K562 (cell line): Measurements from ENCODE around the gene C22orf39. TPM values are rescaled to one million over a fixed set of nuclear protein-coding genes. Genes with fewer than 3 reads are reported as not detected.

Experiments used
- BCL6 ChIP-seq: fragments of 250-450 bp; sonication (Bioruptor Pico); IDR thresholded peaks from 2 replicates; pipeline ENCODE4 v1.4.0; 2020
- DNMT1 ChIP-seq: fragments of 450-650 bp; IDR thresholded peaks from 2 replicates; pipeline ENCODE4 v1.6.1; 2016; ENCODE audit warnings: antibody characterized with exemption, mild to moderate bottlenecking
- GABPA ChIP-seq: fragments of 200-800 bp; sonication (Bioruptor generic); conservative IDR thresholded peaks from 2 replicates; pipeline ENCODE4 v1.6.1; 2016; ENCODE audit warnings: low read depth, missing genetic modification characterization, missing compliant biosample characterization
- HNRNPH1 ChIP-seq: fragments of 200-400 bp; formaldehyde crosslinking; optimal IDR thresholded peaks from 2 replicates; pipeline ENCODE3; 2017; ENCODE audit warnings: low read depth, mild to moderate bottlenecking, low read length, moderate library complexity
- HNRNPK ChIP-seq: fragments of 200-400 bp; formaldehyde crosslinking; IDR thresholded peaks from one replicate; pipeline ENCODE4 v1.6.1; 2018; ENCODE audit warnings: mild to moderate bottlenecking, low read depth, low read length; ENCODE audit not compliant: poor library complexity, severe bottlenecking
- MYNN ChIP-seq, 2 experiments: sonication (generic); formaldehyde crosslinking in 1 of 2; IDR thresholded peaks; 2 replicates each; pipeline versions ENCODE4 v1.5.0 to v1.6.1; 2016 to 2020; ENCODE audit warnings: antibody characterized with exemption in 1 of 2, missing genetic modification reagents in 1 of 2
- OTX1 ChIP-seq: fragments of 450-650 bp; formaldehyde crosslinking; IDR thresholded peaks from 2 replicates; pipeline ENCODE4 v1.4.0; 2022; ENCODE audit warnings: mild to moderate bottlenecking
- PBX2 ChIP-seq, 2 experiments: IDR thresholded peaks in 1 of 2; conservative IDR thresholded peaks in 1 of 2; 2 replicates each; pipeline ENCODE4 v1.6.1; 2016; ENCODE audit warnings: low read depth in 2 of 2, mild to moderate bottlenecking in 1 of 2, missing compliant biosample characterization in 1 of 2, missing genetic modification characterization in 1 of 2, moderate library complexity in 1 of 2
- PHTF2 ChIP-seq: fragments of 250-450 bp; sonication (Bioruptor Pico); IDR thresholded peaks from 2 replicates; pipeline ENCODE4 v1.5.0; 2021; ENCODE audit warnings: mild to moderate bottlenecking
- RBBP5 ChIP-seq: fragments of 200-600 bp; sonication (generic); IDR thresholded peaks from 2 replicates; pipeline ENCODE4 v1.6.1; 2012; ENCODE audit warnings: borderline replicate concordance, mild to moderate bottlenecking, low read length, control low read depth, inconsistent platforms; ENCODE audit not compliant: insufficient read depth, poor library complexity, severe bottlenecking
- WHSC1 ChIP-seq: IDR thresholded peaks from one replicate; pipeline ENCODE4 v1.6.1; 2012; ENCODE audit warnings: low read length, control low read depth, inconsistent platforms
- ZC3H4 ChIP-seq: sonication (generic); formaldehyde crosslinking; IDR thresholded peaks from 2 replicates; pipeline ENCODE4 v1.9.0; 2021; ENCODE audit warnings: missing genetic modification reagents, borderline replicate concordance
- ZFP30 ChIP-seq: fragments of 250-450 bp; sonication (Bioruptor Pico); IDR thresholded peaks from 2 replicates; pipeline ENCODE4 v1.8.0; 2022; ENCODE audit warnings: moderate library complexity, mild to moderate bottlenecking, inconsistent platforms, borderline replicate concordance
- ZHX1 ChIP-seq: fragments of 150-350 bp; conservative IDR thresholded peaks from 2 replicates; pipeline ENCODE4 v1.6.1; 2014; ENCODE audit warnings: low read length
- ZNF121 ChIP-seq: sonication (generic); formaldehyde crosslinking; conservative IDR thresholded peaks from 2 replicates; pipeline ENCODE4 v1.8.0; 2022; ENCODE audit warnings: missing genetic modification reagents
- ZNF24 ChIP-seq: fragments of 450-650 bp; IDR thresholded peaks from 2 replicates; pipeline ENCODE4 v1.6.1; 2016
- polyA plus RNA-seq, 8 experiments: library from polyadenylated mRNA; depleted of rRNA in 4 of 8; stranded (reverse) in 5 of 8; unstranded in 3 of 8; fragments of >200 nt; fragmentation: Nextera tagmentation in 2 of 8; fragmentation: Illumina TruSeq in 1 of 8; extraction: Ambion mirVana in 2 of 8; extraction: Trizol in 1 of 8; gene quantifications; 2 replicates each; pipeline versions ENCODE4 v1.2.1 to v1.2.3, GENCODE V29; 2011 to 2014; ENCODE audit warnings: inconsistent platforms in 1 of 8, missing spikeins in 1 of 8
- total RNA-seq, 7 experiments: library from RNA; depleted of rRNA in 6 of 7; stranded (reverse); fragments of >200 nt in 6 of 7; fragmentation: Illumina TruSeq in 2 of 7; extraction: Trizol in 2 of 7; gene quantifications; 2 replicates each; pipeline versions ENCODE4 v1.2.1 to v1.2.3, GENCODE V29; 2011 to 2021; ENCODE audit warnings: low replicate concordance in 1 of 7
- TF ChIP-seq, protein P1 (sequence below): fragments of 450-650 bp; formaldehyde crosslinking; IDR thresholded peaks from 2 replicates; pipeline ENCODE4 v1.4.0; 2020; ENCODE audit warnings: mild to moderate bottlenecking, moderate library complexity
- TF ChIP-seq, protein P2 (sequence below): fragments of 250-450 bp; sonication (Bioruptor Pico); IDR thresholded peaks from 2 replicates; pipeline ENCODE4 v1.9.0; 2021; ENCODE audit warnings: mild to moderate bottlenecking, inconsistent platforms

Gene C22orf39
- total and polyA plus RNA-seq, 9 of the 15 experiments (the other 6 are each of a cell fraction or from before 2014, with no cell fraction given): 20.4 to 139 (median 66.8) TPM

GRCh38 chr22:19443544-19444211 lies 3.8 kb downstream of the C22orf39 start (continued):
- TF ChIP-seq PBX2 (CRISPR knock-in tag; IDR thresholded peaks at IDR 0.05; ENCODE audit: low read depth) (no peak), PBX2 (tag; conservative IDR thresholded peaks at IDR 0.05; ENCODE audit: low read depth) (no peak), WHSC1 (peak; percentile 87), HNRNPH1 (no peak), DNMT1 (no peak), ZNF121 (no peak), ZC3H4 (CRISPR knock-in tag) (no peak), ZHX1 (no peak), OTX1 (no peak), GABPA (tag) (no peak), ZFP30 (CRISPR knock-in tag) (0 out of 2 replicates have a peak, but pooled peaks have one; percentile 6), HNRNPK (no peak), MYNN (IDR thresholded peaks at IDR 0.05) (no peak), MYNN (CRISPR knock-in tag; IDR thresholded peaks at IDR 0.05) (peak; percentile 34; the same call in 1 of the 2 replicates), RBBP5 (peak; percentile 12), PHTF2 (CRISPR knock-in tag) (no peak), BCL6 (CRISPR knock-in tag) (no peak), ZNF24 (no peak)
- TF ChIP-seq, protein P1, sequence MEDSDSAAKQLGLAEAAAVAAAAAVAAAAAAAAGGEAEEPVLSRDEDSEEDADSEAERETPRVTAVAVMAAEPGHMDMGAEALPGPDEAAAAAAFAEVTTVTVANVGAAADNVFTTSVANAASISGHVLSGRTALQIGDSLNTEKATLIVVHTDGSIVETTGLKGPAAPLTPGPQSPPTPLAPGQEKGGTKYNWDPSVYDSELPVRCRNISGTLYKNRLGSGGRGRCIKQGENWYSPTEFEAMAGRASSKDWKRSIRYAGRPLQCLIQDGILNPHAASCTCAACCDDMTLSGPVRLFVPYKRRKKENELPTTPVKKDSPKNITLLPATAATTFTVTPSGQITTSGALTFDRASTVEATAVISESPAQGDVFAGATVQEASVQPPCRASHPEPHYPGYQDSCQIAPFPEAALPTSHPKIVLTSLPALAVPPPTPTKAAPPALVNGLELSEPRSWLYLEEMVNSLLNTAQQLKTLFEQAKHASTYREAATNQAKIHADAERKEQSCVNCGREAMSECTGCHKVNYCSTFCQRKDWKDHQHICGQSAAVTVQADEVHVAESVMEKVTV: 0 out of 2 replicates have a peak, but pooled peaks have one; percentile 6
- TF ChIP-seq, protein P2, sequence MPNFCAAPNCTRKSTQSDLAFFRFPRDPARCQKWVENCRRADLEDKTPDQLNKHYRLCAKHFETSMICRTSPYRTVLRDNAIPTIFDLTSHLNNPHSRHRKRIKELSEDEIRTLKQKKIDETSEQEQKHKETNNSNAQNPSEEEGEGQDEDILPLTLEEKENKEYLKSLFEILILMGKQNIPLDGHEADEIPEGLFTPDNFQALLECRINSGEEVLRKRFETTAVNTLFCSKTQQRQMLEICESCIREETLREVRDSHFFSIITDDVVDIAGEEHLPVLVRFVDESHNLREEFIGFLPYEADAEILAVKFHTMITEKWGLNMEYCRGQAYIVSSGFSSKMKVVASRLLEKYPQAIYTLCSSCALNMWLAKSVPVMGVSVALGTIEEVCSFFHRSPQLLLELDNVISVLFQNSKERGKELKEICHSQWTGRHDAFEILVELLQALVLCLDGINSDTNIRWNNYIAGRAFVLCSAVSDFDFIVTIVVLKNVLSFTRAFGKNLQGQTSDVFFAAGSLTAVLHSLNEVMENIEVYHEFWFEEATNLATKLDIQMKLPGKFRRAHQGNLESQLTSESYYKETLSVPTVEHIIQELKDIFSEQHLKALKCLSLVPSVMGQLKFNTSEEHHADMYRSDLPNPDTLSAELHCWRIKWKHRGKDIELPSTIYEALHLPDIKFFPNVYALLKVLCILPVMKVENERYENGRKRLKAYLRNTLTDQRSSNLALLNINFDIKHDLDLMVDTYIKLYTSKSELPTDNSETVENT: peak; percentile 42; the same call in 1 of the 2 replicates
